B cell (primary cell): ENCODE measurements around the gene HMG20A. TPM values are rescaled to one million over a fixed set of nuclear protein-coding genes. Genes with fewer than 3 reads are reported as not detected.

ENCODE experiments used
- ATAC-seq: fragments of 200-7000 bp; cut with Tn5 transposase; one replicate; pipeline ENCODE4 v1.10.0; 2021; ENCODE audit warnings: low read depth, mild to moderate bottlenecking, moderate number of reproducible peaks, moderate library complexity
- CTCF ChIA-PET: fragments of 350-600 bp; sonication (Branson Sonifier 250); formaldehyde crosslinking; loops from one replicate; lab custom pipeline; 2021; ENCODE audit warnings: antibody characterized with exemption, inconsistent platforms; lab: Charles Lee
- POLR2A ChIA-PET: fragments of 350-600 bp; sonication (Branson Sonifier 250); formaldehyde crosslinking; loops from one replicate; lab custom pipeline; 2021; ENCODE audit warnings: antibody characterized with exemption; lab: Charles Lee
- DNase-seq: peaks from one replicate; pipeline ENCODE4 v3.0.0; 2013
- H2AFZ ChIP-seq: 2 replicates; pipeline ENCODE4 v1.6.1; 2012; ENCODE audit warnings: mild to moderate bottlenecking, low read depth, low read length; ENCODE audit not compliant: insufficient read depth, poor library complexity, severe bottlenecking
- H3K27ac ChIP-seq, 2 donors: 1 replicate in 1 of 2; 2 replicates in 1 of 2; pipeline ENCODE4 v1.5.1; 2012 to 2013; ENCODE audit warnings: low read length in 2 of 2, mild to moderate bottlenecking in 2 of 2, moderate library complexity in 1 of 2
- H3K27me3 ChIP-seq, 4 experiments: fragments of 200-600 bp in 1 of 4; sonication (generic) in 1 of 4; replicated peaks in 1 of 4; 1 replicate in 2 of 4; 2 replicates in 2 of 4; pipeline versions ENCODE4 v1.6.1 to v1.7.0; 2013 to 2016; ENCODE audit warnings: low read length in 3 of 4, mild to moderate bottlenecking in 2 of 4, mixed read lengths in 1 of 4, moderate library complexity in 1 of 4; ENCODE audit not compliant: insufficient read depth in 4 of 4, control insufficient read depth in 3 of 4; ENCODE audit errors: control extremely low read depth in 1 of 4
- H3K36me3 ChIP-seq, 2 experiments: replicated peaks in 1 of 2; 1 replicate in 1 of 2; 2 replicates in 1 of 2; pipeline versions ENCODE4 v1.6.1 to v1.7.1; 2013; ENCODE audit warnings: low read length in 1 of 2; ENCODE audit not compliant: insufficient read depth in 2 of 2, control insufficient read depth in 1 of 2; ENCODE audit errors: control extremely low read depth in 1 of 2, extremely low read depth in 1 of 2
- H3K4me1 ChIP-seq, 2 donors: fragments of 200-600 bp in 1 of 2; sonication (generic) in 1 of 2; 1 replicate in 1 of 2; 2 replicates in 1 of 2; pipeline versions ENCODE4 v1.5.1 to v1.6.1; 2013 to 2017; ENCODE audit warnings: low read length in 2 of 2; ENCODE audit not compliant: control insufficient read depth in 2 of 2, insufficient read depth in 2 of 2
- H3K4me2 ChIP-seq: replicated peaks from 2 replicates; pipeline ENCODE3; 2012; ENCODE audit warnings: mild to moderate bottlenecking, low read depth, low read length; ENCODE audit not compliant: poor library complexity, severe bottlenecking
- H3K4me3 ChIP-seq, 5 experiments: fragments of 200-600 bp in 1 of 5; sonication (generic) in 1 of 5; 1 replicate in 3 of 5; 2 replicates in 2 of 5; pipeline versions ENCODE4 v1.5.1 to v1.7.0; 2011 to 2016; ENCODE audit warnings: low read length in 4 of 5, mild to moderate bottlenecking in 4 of 5, low read depth in 2 of 5, control low read depth in 1 of 5, moderate library complexity in 1 of 5; ENCODE audit not compliant: insufficient read depth in 1 of 5; ENCODE audit errors: control extremely low read depth in 1 of 5, extremely low read depth in 1 of 5
- H3K79me2 ChIP-seq: fragments of 200-600 bp; sonication (generic); one replicate; pipeline ENCODE4 v1.6.0; 2016; ENCODE audit warnings: low read length; ENCODE audit not compliant: control insufficient read depth, insufficient read depth
- H3K9ac ChIP-seq: fragments of 200-600 bp; sonication (generic); 2 replicates; pipeline ENCODE4 v1.6.1; 2017; ENCODE audit warnings: mild to moderate bottlenecking, low read length, moderate library complexity
- H3K9me3 ChIP-seq, 3 donors: one replicate each; pipeline versions ENCODE4 v1.6.1 to v1.7.1; 2013; ENCODE audit warnings: low read length in 2 of 3; ENCODE audit not compliant: control insufficient read depth in 2 of 3, insufficient read depth in 1 of 3; ENCODE audit errors: control extremely low read depth in 1 of 3
- H4K20me1 ChIP-seq: 2 replicates; pipeline ENCODE4 v1.6.0; 2012; ENCODE audit warnings: mild to moderate bottlenecking, low read length; ENCODE audit not compliant: insufficient read depth, control insufficient read depth, poor library complexity, severe bottlenecking
- H3K27ac Mint-ChIP-seq: one replicate; pipeline ENCODE4 v1.8.0; 2021; ENCODE audit warnings: mixed read lengths
- H3K27me3 Mint-ChIP-seq: one replicate; pipeline ENCODE4 v1.8.0; 2021; ENCODE audit warnings: mixed read lengths
- H3K4me1 Mint-ChIP-seq: one replicate; pipeline ENCODE4 v1.8.0; 2021; ENCODE audit warnings: mixed read lengths
- H3K4me3 Mint-ChIP-seq: one replicate; pipeline ENCODE4 v1.8.0; 2021; ENCODE audit warnings: mixed read lengths
- H3K9me3 Mint-ChIP-seq: one replicate; pipeline ENCODE4 v1.8.0; 2022; ENCODE audit warnings: mixed read lengths; ENCODE audit not compliant: insufficient read depth
- CTCF ChIP-seq: fragments of 200-600 bp; IDR thresholded peaks from one replicate; pipeline ENCODE4 v1.8.0; 2022; ENCODE audit warnings: antibody characterized with exemption, mild to moderate bottlenecking
- EZH2 ChIP-seq: IDR thresholded peaks from 2 replicates; pipeline ENCODE4 v1.6.1; 2012; ENCODE audit warnings: borderline replicate concordance, low read depth, mild to moderate bottlenecking, moderate library complexity, low read length; ENCODE audit not compliant: insufficient read depth, poor library complexity, severe bottlenecking
- WGBS: methylation state at CpG from one replicate; pipeline ENCODE4 v1.1.5; 2013; ENCODE audit warnings: missing lambda C conversion rate; ENCODE audit not compliant: insufficient coverage; 5-methylcytosine and 5-hydroxymethylcytosine counted together
- intact Hi-C: fragments of 100-400 bp; cut with micrococcal nuclease; formaldehyde crosslinking; loops from one replicate; pipeline ENCODE4 v1.10.0; 2022
- polyA plus RNA-seq: library from polyadenylated mRNA; depleted of rRNA; stranded (reverse); fragments of >200 nt; gene quantifications from 2 replicates; pipeline ENCODE4 v1.2.3, GENCODE V29; 2012
- total RNA-seq, 2 donors: library from RNA; stranded (reverse); fragments of 120-200 nt in 1 of 2; gene quantifications; 1 replicate in 1 of 2; 2 replicates in 1 of 2; pipeline versions ENCODE4 v1.2.3 to v1.2.4, GENCODE V29; 2013 to 2022

HMG20A gene
- total and polyA plus RNA-seq, 2 donors (not counting 1 experiment from before 2014, with no cell fraction given): 26.1 to 63.5 TPM

GRCh38 chr15:77507143-77507897, 86.6 kb downstream of the HMG20A start:
- WGBS: 23% methylated on average over 8 of the region's 10 CpGs
- no peaks in the 10 kb centered on the region for H4K20me1 ChIP-seq
- DNase-seq (no peak), ATAC-seq (no peak)
- TF ChIP-seq CTCF: no peak
- TF ChIP-seq EZH2: no peak
- H3K9me3 ChIP-seq: no peaks in the 10 kb centered on the region
- H3K9ac ChIP-seq: peak overlapping the region; percentile 26
- ChIA-PET POLR2A (no interaction called here), CTCF (interaction anchor here (1.7 to 4.5 kb wide), 3 partner anchors 8 to 36 kb away, joined by 6 to 20 read pairs (median 17); no protein-coding TSS in a partner anchor)
- H3K27me3 ChIP-seq: no peaks in the 10 kb centered on the region
- Mint-ChIP-seq H3K4me3 (peak overlapping the region; percentile 15), H3K27ac (no peak overlapping the region), H3K27me3 (no peaks in the 10 kb centered on the region), H3K4me1 (peaks cover 34% of the 10 kb centered on the region), H3K9me3 (no peaks in the 10 kb centered on the region)
- H3K27ac ChIP-seq: no peak overlapping the region
- H3K4me2 ChIP-seq: peak overlapping the region; percentile 54
- H3K36me3 ChIP-seq: no peaks in the 10 kb centered on the region
- H2AFZ ChIP-seq: peak overlapping the region; percentile 32
- H3K4me3 ChIP-seq: no peak overlapping the region
- H3K79me2 ChIP-seq: no peaks in the 10 kb centered on the region
- intact Hi-C loops: no loop called here
- H3K4me1 ChIP-seq: peaks cover 24 to 26% of the 10 kb centered on the region in 2 donors

GRCh38 chr15:77507911-77508310, 87.2 kb downstream of the HMG20A start:
- H3K4me2 ChIP-seq: peak overlapping the region; percentile 54
- ChIA-PET POLR2A (no interaction called here), CTCF (interaction anchor here (0.6 to 4.5 kb wide), 5 partner anchors 8 to 389 kb away, joined by 4 to 20 read pairs (median 8); no protein-coding TSS in a partner anchor)
- no peaks in the 10 kb centered on the region for H3K36me3 ChIP-seq
- peak overlapping the region; percentile 32 for H2AFZ ChIP-seq
- peaks cover 24 to 26% of the 10 kb centered on the region in 2 donors for H3K4me1 ChIP-seq
- H3K4me3 Mint-ChIP-seq: no peak overlapping the region
- WGBS: 51% methylated on average over 4 of the region's 6 CpGs
- no peak overlapping the region for H3K27ac ChIP-seq
- intact Hi-C loops: no loop called here
- H3K4me3 ChIP-seq: no peak overlapping the region
- H3K9me3 Mint-ChIP-seq: no peaks in the 10 kb centered on the region
- no peaks in the 10 kb centered on the region for H3K79me2 ChIP-seq
- peaks cover 34% of the 10 kb centered on the region for H3K4me1 Mint-ChIP-seq
- DNase-seq (no peak), ATAC-seq (no peak)
- no peak for TF ChIP-seq EZH2
- TF ChIP-seq CTCF: no peak
- H3K9ac ChIP-seq: peak overlapping the region; percentile 26
- H3K27me3 ChIP-seq: no peaks in the 10 kb centered on the region
- H3K27me3 Mint-ChIP-seq: no peaks in the 10 kb centered on the region
- no peaks in the 10 kb centered on the region for H4K20me1 ChIP-seq
- no peak overlapping the region for H3K27ac Mint-ChIP-seq
- H3K9me3 ChIP-seq: no peaks in the 10 kb centered on the region
